H9 (cell line): ENCODE measurements around the gene USP9X. TPM values are rescaled to one million over a fixed set of nuclear protein-coding genes. Genes with fewer than 3 reads are reported as not detected.

Experiments
- DNase-seq: peaks from one replicate; pipeline ENCODE4 v3.0.0-alpha.2; 2017
- H2AFZ ChIP-seq: one replicate; pipeline ENCODE4 v1.6.1; 2013; ENCODE audit warnings: mild to moderate bottlenecking, low read length, control low read depth, moderate library complexity
- H2AK5ac ChIP-seq: 2 replicates; pipeline ENCODE4 v1.6.1; 2013; ENCODE audit warnings: low read length, control low read depth, mixed read lengths; ENCODE audit not compliant: insufficient read length
- H2BK120ac ChIP-seq: one replicate; pipeline ENCODE4 v1.6.1; 2013; ENCODE audit warnings: low read depth, mild to moderate bottlenecking, low read length, control low read depth, inconsistent platforms; ENCODE audit not compliant: poor library complexity, severe bottlenecking
- H2BK12ac ChIP-seq: 2 replicates; pipeline ENCODE4 v1.6.1; 2013; ENCODE audit warnings: low read length, control low read depth, mixed read lengths, low read depth; ENCODE audit not compliant: insufficient read length
- H2BK15ac ChIP-seq: 2 replicates; pipeline ENCODE4 v1.6.1; 2013; ENCODE audit warnings: low read depth, low read length, control low read depth
- H2BK20ac ChIP-seq: one replicate; pipeline ENCODE4 v1.6.1; 2013; ENCODE audit warnings: low read depth, mild to moderate bottlenecking, low read length, control low read depth, inconsistent platforms; ENCODE audit not compliant: poor library complexity, severe bottlenecking
- H2BK5ac ChIP-seq: 2 replicates; pipeline ENCODE4 v1.6.1; 2013; ENCODE audit warnings: low read length, control low read depth, mixed read lengths; ENCODE audit not compliant: insufficient read length
- H3K14ac ChIP-seq: 2 replicates; pipeline ENCODE4 v1.6.1; 2013; ENCODE audit warnings: low read length, control low read depth; ENCODE audit not compliant: insufficient read depth
- H3K18ac ChIP-seq: 2 replicates; pipeline ENCODE4 v1.6.1; 2013; ENCODE audit warnings: low read depth, mild to moderate bottlenecking, mixed read lengths, low read length, control low read depth; ENCODE audit not compliant: insufficient read length
- H3K23ac ChIP-seq: 2 replicates; pipeline ENCODE4 v1.6.1; 2013; ENCODE audit warnings: low read length, control low read depth, mixed read lengths, low read depth; ENCODE audit not compliant: insufficient read length
- H3K23me2 ChIP-seq: 2 replicates; pipeline ENCODE4 v1.6.1; 2013; ENCODE audit warnings: low read depth, mild to moderate bottlenecking, mixed read lengths, low read length, control low read depth; ENCODE audit not compliant: insufficient read length, poor library complexity, severe bottlenecking
- H3K27ac ChIP-seq: 2 replicates; pipeline ENCODE4 v1.5.1; 2013; ENCODE audit warnings: low read length, control low read depth, mixed read lengths, low read depth; ENCODE audit not compliant: insufficient read length
- H3K27me3 ChIP-seq: 2 replicates; pipeline ENCODE4 v1.6.1; 2013; ENCODE audit warnings: low read length, control low read depth, inconsistent platforms; ENCODE audit not compliant: insufficient read depth
- H3K4ac ChIP-seq: 2 replicates; pipeline ENCODE4 v1.6.1; 2013; ENCODE audit warnings: low read depth, mild to moderate bottlenecking, control low read depth, inconsistent platforms, low read length, moderate library complexity
- H3K4me1 ChIP-seq: 2 replicates; pipeline ENCODE4 v1.6.1; 2013; ENCODE audit warnings: low read length, control low read depth, inconsistent platforms; ENCODE audit not compliant: insufficient read depth
- H3K4me2 ChIP-seq: 2 replicates; pipeline ENCODE4 v1.6.1; 2013; ENCODE audit warnings: low read length, control low read depth, mixed read lengths; ENCODE audit not compliant: insufficient read length, insufficient read depth
- H3K56ac ChIP-seq: 2 replicates; pipeline ENCODE4 v1.6.1; 2013; ENCODE audit warnings: low read depth, mild to moderate bottlenecking, mixed read lengths, low read length, control low read depth; ENCODE audit not compliant: insufficient read length
- H3K79me1 ChIP-seq: 2 replicates; pipeline ENCODE4 v1.6.1; 2013; ENCODE audit warnings: low read depth, mild to moderate bottlenecking, moderate library complexity, low read length, control low read depth, inconsistent platforms; ENCODE audit not compliant: insufficient read depth, poor library complexity, severe bottlenecking
- H3K79me2 ChIP-seq: 2 replicates; pipeline ENCODE4 v1.6.1; 2013; ENCODE audit warnings: low read length, control low read depth, inconsistent platforms; ENCODE audit not compliant: insufficient read depth
- H3K9ac ChIP-seq: 2 replicates; pipeline ENCODE4 v1.6.1; 2013; ENCODE audit warnings: low read length, control low read depth, mixed read lengths; ENCODE audit not compliant: insufficient read length; ENCODE audit errors: extremely low read depth
- H3K9me3 ChIP-seq: one replicate; pipeline ENCODE4 v1.6.1; 2013; ENCODE audit warnings: low read depth, low read length, inconsistent platforms; ENCODE audit not compliant: control insufficient read depth
- H3T11ph ChIP-seq: one replicate; pipeline ENCODE4 v1.6.1; 2013; ENCODE audit warnings: mild to moderate bottlenecking, low read length, control low read depth, inconsistent platforms
- H4K20me1 ChIP-seq: one replicate; pipeline ENCODE4 v1.6.1; 2013; ENCODE audit not compliant: control insufficient read depth, insufficient read length, insufficient read depth
- H4K5ac ChIP-seq: 2 replicates; pipeline ENCODE4 v1.6.1; 2013; ENCODE audit warnings: low read depth, mild to moderate bottlenecking, mixed read lengths, low read length, control low read depth; ENCODE audit not compliant: insufficient read length
- H4K8ac ChIP-seq: replicated peaks from 2 replicates; pipeline ENCODE4 v1.6.1; 2013; ENCODE audit warnings: low read length, control low read depth, mixed read lengths, low read depth; ENCODE audit not compliant: insufficient read length
- H4K91ac ChIP-seq: 2 replicates; pipeline ENCODE4 v1.6.1; 2013; ENCODE audit warnings: low read depth, mild to moderate bottlenecking, moderate library complexity, mixed read lengths, low read length, control low read depth; ENCODE audit not compliant: insufficient read length
- H3K27ac Mint-ChIP-seq, 3 experiments: 2 replicates in 2 of 3; 3 replicates in 1 of 3; pipeline ENCODE4 v1.8.0; 2020 to 2021; ENCODE audit warnings: mixed read lengths in 3 of 3, mild to moderate bottlenecking in 1 of 3, moderate library complexity in 1 of 3
- H3K27me3 Mint-ChIP-seq: 2 replicates; pipeline ENCODE4 v1.8.0; 2021; ENCODE audit warnings: low read depth, mild to moderate bottlenecking, moderate library complexity, mixed read lengths
- H3K36me3 Mint-ChIP-seq, 3 experiments: 2 replicates in 2 of 3; 3 replicates in 1 of 3; pipeline ENCODE4 v1.8.0; 2020 to 2021; ENCODE audit warnings: low read depth in 3 of 3, mixed read lengths in 3 of 3; ENCODE audit not compliant: insufficient read depth in 1 of 3
- H3K4me1 Mint-ChIP-seq, 2 experiments: 2 replicates each; pipeline ENCODE4 v1.8.0; 2020; ENCODE audit warnings: mixed read lengths in 2 of 2
- H3K4me3 Mint-ChIP-seq, 2 experiments: 2 replicates in 1 of 2; 3 replicates in 1 of 2; pipeline ENCODE4 v1.8.0; 2020 to 2021; ENCODE audit warnings: mild to moderate bottlenecking in 2 of 2, mixed read lengths in 2 of 2, moderate library complexity in 1 of 2
- H3K9me3 Mint-ChIP-seq, 2 experiments: 2 replicates in 1 of 2; 3 replicates in 1 of 2; pipeline ENCODE4 v1.8.0; 2020; ENCODE audit warnings: mild to moderate bottlenecking in 2 of 2, mixed read lengths in 2 of 2, moderate library complexity in 1 of 2
- CTCF ChIP-seq: fragments of 200-600 bp; sonication (generic); conservative IDR thresholded peaks from 3 replicates; pipeline ENCODE4 v1.8.0; 2021; ENCODE audit warnings: antibody characterized with exemption, mild to moderate bottlenecking
- WGBS: extraction: QIAGEN DNeasy Blood & Tissue Kit; methylation state at CpG from one replicate; pipeline ENCODE4 v1.1.7; 2013; ENCODE audit warnings: missing lambda C conversion rate, low lambda C conversion rate, mixed read lengths; ENCODE audit not compliant: insufficient read length; ENCODE audit errors: extremely low coverage; 5-methylcytosine and 5-hydroxymethylcytosine counted together
- total RNA-seq: library from RNA; stranded (reverse); gene quantifications from 2 replicates; pipeline ENCODE4 v1.2.1, GENCODE V29; 2021

The USP9X gene
- total RNA-seq, 1 experiment from 2014 or later, result 284 TPM

GRCh38 chrX:41116948-41117347 lies 31.7 kb downstream of the USP9X start:
- Histone ChIP-seq H4K8ac (no peak overlapping the region), H3K4me1 (peaks cover 10% of the 10 kb centered on the region; the same call in 1 of the 2 replicates), H3K23ac (no peak overlapping the region), H3K9me3 (no peaks in the 10 kb centered on the region), H2BK5ac (no peak overlapping the region), H3K79me1 (no peaks in the 10 kb centered on the region), H4K5ac (no peak overlapping the region), H2BK12ac (no peak overlapping the region), H4K20me1 (no peaks in the 10 kb centered on the region), H2BK120ac (no peak overlapping the region), H2AFZ (no peak overlapping the region), H2BK15ac (no peak overlapping the region), H3K9ac (no peak overlapping the region), H3K27ac (no peak overlapping the region), H3K14ac (no peak overlapping the region), H3K79me2 (peaks cover 86% of the 10 kb centered on the region), H3K27me3 (no peaks in the 10 kb centered on the region), H3T11ph (no peak overlapping the region), H3K4me2 (peak overlapping the region; percentile 19), H3K4ac (no peak overlapping the region), H2AK5ac (no peak overlapping the region), H3K18ac (no peak overlapping the region), H3K23me2 (no peaks in the 10 kb centered on the region), H2BK20ac (no peak overlapping the region), H3K56ac (no peak overlapping the region), H4K91ac (no peak overlapping the region)
- no CpG with 5 or more reads among the region's 4 CpGs for WGBS
- Mint-ChIP-seq H3K27me3 (0 out of 2 replicates have a peak, but pooled peaks cover 1% of the 10 kb centered on the region), H3K27ac (peak overlapping the region in 1 of 3 experiments; percentile 18; a peak in 1 of 7 replicates), H3K4me1 (peaks cover 45 to 75% of the 10 kb centered on the region in 2 experiments), H3K36me3 (peaks cover 7 to 39% (median 20%) of the 10 kb centered on the region in 3 experiments; a peak in 6 of 7 replicates), H3K4me3 (no peak overlapping the region), H3K9me3 (peaks cover 43 to 56% of the 10 kb centered on the region in 2 experiments)
- no peak for DNase-seq
- no peak for TF ChIP-seq CTCF
